ENCODE measurements around the gene LEO1. TPM values are rescaled to one million over a fixed set of nuclear protein-coding genes. Genes with fewer than 3 reads are reported as not detected.

LEO1 gene
- total and polyA plus RNA-seq, 2 of the 13 experiments (the other 11 are each of a cell fraction or from before 2014, with no cell fraction given) = 17.0 to 60.3 TPM

DNA sequence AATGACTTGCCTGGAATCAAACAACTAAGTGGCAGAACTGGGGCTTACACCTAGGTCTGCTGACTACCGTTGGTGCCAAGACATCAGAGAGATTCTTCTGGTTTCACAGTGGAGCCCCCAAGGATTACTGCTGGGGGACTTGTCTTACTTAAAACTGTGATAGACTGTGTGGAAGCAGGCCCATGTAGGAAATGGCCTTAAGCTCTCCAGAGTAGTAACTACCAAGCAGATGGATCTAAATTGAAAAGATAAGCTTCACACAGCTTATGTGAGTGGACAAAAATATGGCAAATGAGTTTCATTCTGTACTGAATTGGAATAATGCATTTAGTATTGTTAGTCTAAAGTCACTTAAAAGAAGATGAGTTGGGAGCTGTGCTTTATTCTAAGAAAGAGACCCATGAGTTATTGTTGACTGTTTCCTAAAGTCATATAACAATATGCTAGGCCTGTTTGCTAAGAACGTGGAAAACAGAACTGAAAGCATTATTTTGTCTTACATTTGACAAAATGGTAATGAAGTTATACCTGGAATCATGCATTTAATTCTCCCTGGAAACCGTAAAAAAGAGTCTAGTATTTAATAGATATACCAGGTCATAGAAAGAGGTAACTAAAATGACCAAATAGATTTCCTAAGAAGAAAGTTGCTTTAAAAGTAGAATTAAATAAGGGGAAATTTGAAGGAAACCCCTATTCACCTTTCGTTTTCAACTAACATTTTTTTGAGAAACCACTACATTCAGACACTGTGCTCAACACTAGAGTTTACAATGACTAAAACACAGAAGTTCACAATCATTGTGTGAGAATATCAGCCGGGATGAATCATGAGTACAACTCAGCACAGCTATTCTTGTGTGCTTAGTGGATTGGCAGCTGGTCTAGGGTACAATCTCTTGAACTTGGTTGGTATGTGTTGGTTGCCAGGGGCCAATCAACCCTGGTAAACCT is 34.4 kb upstream of the LEO1 start (continued):
- TF ChIP-seq, protein P1, sequence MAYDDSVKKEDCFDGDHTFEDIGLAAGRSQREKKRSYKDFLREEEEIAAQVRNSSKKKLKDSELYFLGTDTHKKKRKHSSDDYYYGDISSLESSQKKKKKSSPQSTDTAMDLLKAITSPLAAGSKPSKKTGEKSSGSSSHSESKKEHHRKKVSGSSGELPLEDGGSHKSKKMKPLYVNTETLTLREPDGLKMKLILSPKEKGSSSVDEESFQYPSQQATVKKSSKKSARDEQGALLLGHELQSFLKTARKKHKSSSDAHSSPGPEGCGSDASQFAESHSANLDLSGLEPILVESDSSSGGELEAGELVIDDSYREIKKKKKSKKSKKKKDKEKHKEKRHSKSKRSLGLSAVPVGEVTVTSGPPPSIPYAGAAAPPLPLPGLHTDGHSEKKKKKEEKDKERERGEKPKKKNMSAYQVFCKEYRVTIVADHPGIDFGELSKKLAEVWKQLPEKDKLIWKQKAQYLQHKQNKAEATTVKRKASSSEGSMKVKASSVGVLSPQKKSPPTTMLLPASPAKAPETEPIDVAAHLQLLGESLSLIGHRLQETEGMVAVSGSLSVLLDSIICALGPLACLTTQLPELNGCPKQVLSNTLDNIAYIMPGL (CRISPR knock-in tag; IDR thresholded peaks at IDR 0.05; ENCODE audit: borderline replicate concordance in 1 of 2, low read depth in 1 of 2) = 0 out of 4 replicates have a peak, but pooled peaks of 1 of the 2 experiments have one; percentile 29
- TF ChIP-seq, protein P2, sequence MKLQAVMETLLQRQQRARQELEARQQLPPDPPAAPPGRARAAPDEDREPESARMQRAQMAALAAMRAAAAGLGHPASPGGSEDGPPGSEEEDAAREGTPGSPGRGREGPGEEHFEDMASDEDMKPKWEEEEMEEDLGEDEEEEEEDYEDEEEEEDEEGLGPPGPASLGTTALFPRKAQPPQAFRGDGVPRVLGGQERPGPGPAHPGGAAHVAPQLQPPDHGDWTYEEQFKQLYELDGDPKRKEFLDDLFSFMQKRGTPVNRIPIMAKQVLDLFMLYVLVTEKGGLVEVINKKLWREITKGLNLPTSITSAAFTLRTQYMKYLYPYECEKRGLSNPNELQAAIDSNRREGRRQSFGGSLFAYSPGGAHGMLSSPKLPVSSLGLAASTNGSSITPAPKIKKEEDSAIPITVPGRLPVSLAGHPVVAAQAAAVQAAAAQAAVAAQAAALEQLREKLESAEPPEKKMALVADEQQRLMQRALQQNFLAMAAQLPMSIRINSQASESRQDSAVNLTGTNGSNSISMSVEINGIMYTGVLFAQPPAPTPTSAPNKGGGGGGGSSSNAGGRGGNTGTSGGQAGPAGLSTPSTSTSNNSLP (IDR thresholded peaks at IDR 0.05; ENCODE audit: low read depth, low read length) = peak; percentile 48; the same call in 1 of the 2 replicates
- no peak for TF ChIP-seq AHR (CRISPR knock-in tag; IDR thresholded peaks at IDR 0.05)
- 0 out of 2 replicates have a peak, but pooled peaks have one; percentile 32 for TF ChIP-seq ARNTL (CRISPR knock-in tag; IDR thresholded peaks at IDR 0.05)
- TF ChIP-seq PHF8 (CRISPR knock-in tag; IDR thresholded peaks at IDR 0.05) = no peak
- TF ChIP-seq, protein P3, sequence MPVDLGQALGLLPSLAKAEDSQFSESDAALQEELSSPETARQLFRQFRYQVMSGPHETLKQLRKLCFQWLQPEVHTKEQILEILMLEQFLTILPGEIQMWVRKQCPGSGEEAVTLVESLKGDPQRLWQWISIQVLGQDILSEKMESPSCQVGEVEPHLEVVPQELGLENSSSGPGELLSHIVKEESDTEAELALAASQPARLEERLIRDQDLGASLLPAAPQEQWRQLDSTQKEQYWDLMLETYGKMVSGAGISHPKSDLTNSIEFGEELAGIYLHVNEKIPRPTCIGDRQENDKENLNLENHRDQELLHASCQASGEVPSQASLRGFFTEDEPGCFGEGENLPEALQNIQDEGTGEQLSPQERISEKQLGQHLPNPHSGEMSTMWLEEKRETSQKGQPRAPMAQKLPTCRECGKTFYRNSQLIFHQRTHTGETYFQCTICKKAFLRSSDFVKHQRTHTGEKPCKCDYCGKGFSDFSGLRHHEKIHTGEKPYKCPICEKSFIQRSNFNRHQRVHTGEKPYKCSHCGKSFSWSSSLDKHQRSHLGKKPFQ (CRISPR knock-in tag; IDR thresholded peaks at IDR 0.05; ENCODE audit: insufficient replicate concordance) = peak; percentile 2
- TF ChIP-seq ZNF773 (CRISPR knock-in tag; IDR thresholded peaks at IDR 0.05; ENCODE audit: borderline replicate concordance) = no peak
- TF ChIP-seq TARDBP (CRISPR knock-in tag; IDR thresholded peaks at IDR 0.05) = no peak
- TF ChIP-seq ZKSCAN1 (IDR thresholded peaks at IDR 0.05; ENCODE audit: low read length) = no peak
- TF ChIP-seq FOSL2 (CRISPR knock-in tag; IDR thresholded peaks at IDR 0.05) = peak; percentile 71
- no peak for TF ChIP-seq ARNT2 (CRISPR knock-in tag; IDR thresholded peaks at IDR 0.05; ENCODE audit: low read depth)
- TF ChIP-seq ZNF260 (CRISPR knock-in tag; IDR thresholded peaks at IDR 0.05; ENCODE audit: borderline replicate concordance, low read depth) = no peak
- no peak for TF ChIP-seq FLYWCH1 (CRISPR knock-in tag; IDR thresholded peaks at IDR 0.05)
- TF ChIP-seq MXI1 (IDR thresholded peaks at IDR 0.05; ENCODE audit: borderline replicate concordance, low read depth, low read length) = 0 out of 3 replicates have a peak, but pooled peaks have one; percentile 29
- TF ChIP-seq SAP130 (CRISPR knock-in tag; IDR thresholded peaks at IDR 0.05; ENCODE audit: low read depth) = peak; percentile 24; the same call in 1 of the 2 replicates
- TF ChIP-seq GATAD2A (CRISPR knock-in tag; IDR thresholded peaks at IDR 0.05) = peak; percentile 7; the same call in 1 of the 2 replicates
- no peak for TF ChIP-seq HMGA1 (CRISPR knock-in tag; conservative IDR thresholded peaks at IDR 0.05)
- no peak for TF ChIP-seq SIX1 (CRISPR knock-in tag; IDR thresholded peaks at IDR 0.05; ENCODE audit: borderline replicate concordance)
- TF ChIP-seq ARNT (IDR thresholded peaks at IDR 0.05) = no peak
- TF ChIP-seq SKI (IDR thresholded peaks at IDR 0.05; ENCODE audit: partially characterized antibody) = peak; percentile 59

All from HepG2 (cell line).